AG08396 (cell line): ENCODE data around the gene STOX2.
A peak's percentile ranks its signal among the peaks of the same experiment; 100 is the strongest.
"Not testable (repeated sequence)": the region's sequence is repeated elsewhere in the genome, so short reads cannot be mapped to it uniquely, and the experiment has no call there.

Experiments used
- DNase-seq: peaks from one replicate; pipeline ENCODE4 v3.0.0; 2012; ENCODE audit warnings: low spot score, mixed read lengths

Gene STOX2

DNA sequence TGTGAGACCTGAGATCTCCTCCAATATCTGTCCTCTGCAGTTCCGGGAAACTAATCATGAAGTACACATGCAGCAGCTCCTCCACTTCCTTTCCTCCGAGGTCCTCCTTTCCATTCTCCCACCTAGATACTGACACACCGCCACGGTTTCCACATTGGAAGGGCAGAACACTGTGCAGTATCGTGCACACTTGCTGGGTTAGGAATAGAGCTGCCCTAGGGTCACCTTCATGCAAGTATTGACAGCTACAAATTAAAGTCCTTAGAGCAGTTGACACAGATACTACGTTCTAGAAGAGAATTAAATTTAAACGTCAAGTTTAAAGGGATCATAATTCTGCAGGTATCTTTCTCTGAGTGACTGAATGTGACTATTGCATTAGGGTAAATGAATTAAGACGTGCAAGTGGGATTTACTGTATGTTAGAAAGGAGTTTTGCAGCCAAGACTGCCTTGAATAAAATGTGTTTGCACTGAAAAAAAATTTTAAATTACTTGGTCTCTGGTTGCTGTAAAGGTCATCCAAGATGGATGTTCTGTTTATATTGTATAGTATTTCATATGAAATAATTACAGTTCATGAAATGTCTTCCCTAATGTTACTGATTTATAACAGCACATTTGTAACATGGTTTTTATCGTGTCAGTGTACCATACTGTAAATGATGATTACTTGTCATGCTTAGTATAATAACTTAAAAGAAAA is 117.7 kb downstream of the STOX2 start:
- DNase-seq = no peak

DNA sequence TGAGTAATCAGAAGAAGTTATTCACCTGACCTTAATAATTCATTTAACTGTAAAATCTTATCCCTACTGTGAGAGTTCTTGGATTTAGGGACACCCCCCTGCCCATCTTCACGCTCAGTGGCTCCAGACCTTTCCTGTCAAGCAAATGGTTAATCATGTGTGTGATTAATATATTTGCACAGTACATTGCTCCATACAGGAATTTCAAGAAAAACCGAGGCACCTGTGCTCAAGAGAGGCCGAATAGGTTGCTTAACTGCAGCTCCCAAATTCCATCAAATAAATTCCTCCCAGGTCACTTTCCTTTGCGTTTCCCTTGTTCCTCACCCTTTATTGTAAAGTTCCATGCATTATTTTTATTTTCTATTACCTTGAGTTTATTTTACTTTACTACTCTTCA is 119.5 kb downstream of the STOX2 start:
- no peak for DNase-seq

DNA sequence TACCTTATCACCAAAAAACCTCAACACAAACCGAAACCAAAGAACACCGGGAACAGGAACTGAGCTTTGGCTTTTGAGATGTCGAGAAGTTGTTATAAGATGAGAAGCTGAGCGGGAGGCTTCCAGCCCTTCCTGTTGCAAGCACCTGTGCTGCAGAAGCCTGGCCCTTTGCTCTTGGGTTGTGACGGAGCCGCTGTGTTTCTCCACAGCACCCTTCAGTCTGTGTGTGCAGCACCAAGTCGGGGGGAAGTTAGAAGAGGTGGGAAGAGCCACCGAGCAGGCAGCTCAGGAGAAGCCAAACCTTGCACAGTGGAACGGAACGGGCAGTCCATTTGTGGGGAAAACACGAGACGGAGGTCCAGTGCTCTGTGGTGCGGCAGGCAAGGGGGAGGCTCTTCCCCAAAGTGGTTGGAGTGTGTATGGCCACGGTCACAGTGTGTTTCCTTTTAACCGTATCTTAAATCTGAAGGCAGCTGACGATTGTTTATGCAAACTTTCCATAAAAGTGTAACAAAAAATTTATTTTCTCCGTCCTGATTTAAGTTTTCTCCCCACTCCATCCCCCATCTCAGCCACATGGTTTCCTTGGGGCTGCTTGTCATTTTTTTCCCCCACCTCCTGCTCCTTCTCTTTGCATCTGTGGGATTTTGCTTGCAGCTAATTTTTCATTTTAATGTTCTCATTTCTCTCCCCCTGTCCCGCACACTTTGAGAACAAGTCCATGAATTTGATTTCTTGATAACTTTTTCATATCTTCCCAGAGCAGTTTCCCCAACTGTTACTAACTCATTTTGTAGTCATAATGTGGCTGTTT is 123.7 kb downstream of the STOX2 start:
- no peak for DNase-seq

DNA sequence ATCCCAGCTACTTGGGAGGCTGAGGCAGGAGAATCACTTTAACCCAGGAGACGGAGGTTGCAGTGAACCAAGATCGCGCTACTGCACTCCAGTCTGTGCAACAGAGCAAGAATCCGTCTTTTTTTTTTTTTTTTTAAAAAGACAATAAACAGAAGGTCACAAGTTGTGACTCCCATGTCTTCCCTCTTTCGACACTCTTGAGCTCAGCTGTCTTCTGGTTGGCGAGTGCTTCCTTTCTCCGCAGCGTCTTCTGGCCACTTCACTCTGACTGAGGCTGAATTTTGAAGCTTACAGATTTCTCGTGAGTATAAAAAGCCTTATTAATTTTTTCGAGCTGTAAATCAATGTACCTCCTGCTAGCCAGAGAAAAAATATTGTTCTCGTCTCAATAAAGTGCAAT is 124.9 kb downstream of the STOX2 start:
- no peak for DNase-seq

DNA sequence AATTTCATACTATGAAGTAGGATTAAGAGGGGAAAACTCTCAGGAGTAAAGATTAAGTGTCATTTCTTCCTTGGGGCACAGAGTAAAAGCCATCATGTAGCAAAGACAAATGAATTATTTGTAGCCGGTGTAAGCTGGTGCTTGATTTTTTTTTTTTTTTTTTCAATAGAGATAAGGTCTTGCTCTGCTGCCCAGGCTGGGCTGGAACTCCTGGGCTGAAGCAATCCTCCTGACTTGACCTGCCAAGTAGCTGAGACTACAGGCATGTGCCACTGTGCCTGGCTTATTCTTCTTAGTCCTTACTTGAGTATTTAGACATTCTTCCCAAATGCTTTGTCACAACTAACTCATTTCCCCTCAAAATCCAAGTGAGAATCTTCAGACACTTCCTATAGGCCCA is 125.7 kb downstream of the STOX2 start:
- DNase-seq = no peak

DNA sequence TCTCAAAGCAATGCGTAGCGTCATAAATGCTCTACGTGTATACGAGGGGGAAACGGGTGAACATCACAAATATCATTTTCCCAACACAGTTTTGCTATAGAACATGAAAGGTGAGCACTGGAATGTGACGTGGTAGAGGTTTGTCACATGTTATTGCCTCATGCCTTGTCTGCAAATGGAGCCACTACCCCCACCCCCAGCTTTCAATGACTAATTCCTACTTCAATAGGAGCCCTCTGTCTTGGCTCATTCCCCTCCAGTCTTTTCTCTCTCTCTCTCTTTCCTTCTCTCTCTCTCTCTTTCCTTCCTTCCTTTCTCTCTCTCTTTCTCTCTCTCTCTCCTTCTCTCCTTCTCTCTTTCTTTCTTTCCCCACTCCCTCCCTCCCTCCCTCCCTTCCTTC is 127.0 kb downstream of the STOX2 start:
- no peak for DNase-seq

DNA sequence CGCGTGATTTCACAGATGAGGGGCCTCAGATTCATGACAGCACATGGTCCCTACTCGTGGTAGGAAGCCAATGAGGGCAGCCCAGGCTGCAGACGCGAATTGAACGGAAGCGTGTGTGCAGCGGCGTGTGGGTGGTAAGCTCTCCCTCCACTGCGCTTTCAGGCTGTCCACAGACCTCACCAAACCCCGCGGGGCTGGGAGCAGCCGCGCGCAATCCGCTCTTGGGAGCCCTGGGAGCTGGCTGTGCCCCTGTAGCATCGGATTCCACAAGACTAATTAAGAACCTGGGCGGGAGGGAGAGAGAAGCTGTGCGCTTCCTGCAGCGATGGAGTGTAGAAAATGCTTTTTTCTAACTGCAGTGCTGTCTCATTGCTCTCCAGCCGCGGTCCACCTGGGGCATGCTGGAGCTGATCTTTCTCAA is 134.9 kb downstream of the STOX2 start:
- DNase-seq = peak; percentile 12

DNA sequence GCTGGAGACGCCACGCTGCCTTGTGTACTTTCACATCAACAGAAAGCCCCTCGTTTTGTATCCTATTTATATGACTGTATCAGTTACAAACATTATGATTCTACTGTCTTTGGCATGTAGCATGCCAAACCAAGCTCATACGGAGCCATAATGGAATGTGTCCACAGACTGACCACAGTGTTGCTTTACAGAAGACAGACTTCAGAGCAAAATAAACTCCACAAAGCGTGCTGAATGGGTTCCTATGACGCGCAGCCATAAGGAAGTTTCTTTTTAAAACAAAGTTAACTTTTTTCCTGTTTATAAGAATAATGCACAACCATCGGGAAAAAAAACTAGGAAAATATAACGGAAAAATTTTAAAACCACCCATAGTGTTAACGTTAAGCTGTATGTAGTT is 136.0 kb downstream of the STOX2 start:
- peak; percentile 29 for DNase-seq

DNA sequence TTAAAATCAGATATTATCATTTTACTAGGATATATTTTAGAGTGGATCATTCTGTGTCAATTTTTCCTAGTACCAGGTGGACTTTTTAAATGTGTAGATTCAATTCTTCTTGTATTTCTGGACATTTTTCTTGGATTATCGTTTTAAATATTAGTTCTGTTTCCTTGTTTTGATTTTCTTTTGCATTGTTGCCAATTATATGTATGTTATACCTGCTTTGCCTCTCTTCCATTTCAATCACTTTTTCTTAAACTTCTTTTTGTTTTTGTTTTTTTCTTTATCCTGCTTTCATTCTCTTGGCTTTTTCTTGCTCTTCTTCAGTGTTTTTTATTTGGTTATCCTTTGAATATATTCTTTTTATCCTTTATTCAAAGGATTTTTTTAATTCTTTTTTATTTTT is 141.0 kb downstream of the STOX2 start:
- DNase-seq = no peak

DNA sequence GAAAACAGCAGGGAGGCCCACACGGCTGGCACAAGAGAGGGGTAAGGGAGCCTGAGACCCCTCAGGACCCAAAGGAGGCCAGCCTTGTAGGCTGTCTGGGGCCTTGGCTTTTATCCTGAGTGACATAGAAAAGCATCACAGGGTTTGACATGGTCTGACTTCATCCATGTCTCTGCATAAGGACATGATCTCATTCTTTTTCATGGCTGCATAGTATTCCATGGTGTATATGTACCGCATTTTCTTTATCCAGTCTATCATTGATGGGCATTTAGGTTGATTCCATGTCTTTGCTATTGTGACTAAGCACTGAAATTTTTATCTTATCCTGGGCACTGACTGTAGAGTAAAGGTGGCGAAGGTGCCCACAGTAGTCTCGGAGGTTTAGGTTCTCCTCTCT is 146.2 kb downstream of the STOX2 start:
- not testable (repeated sequence) for DNase-seq

DNA sequence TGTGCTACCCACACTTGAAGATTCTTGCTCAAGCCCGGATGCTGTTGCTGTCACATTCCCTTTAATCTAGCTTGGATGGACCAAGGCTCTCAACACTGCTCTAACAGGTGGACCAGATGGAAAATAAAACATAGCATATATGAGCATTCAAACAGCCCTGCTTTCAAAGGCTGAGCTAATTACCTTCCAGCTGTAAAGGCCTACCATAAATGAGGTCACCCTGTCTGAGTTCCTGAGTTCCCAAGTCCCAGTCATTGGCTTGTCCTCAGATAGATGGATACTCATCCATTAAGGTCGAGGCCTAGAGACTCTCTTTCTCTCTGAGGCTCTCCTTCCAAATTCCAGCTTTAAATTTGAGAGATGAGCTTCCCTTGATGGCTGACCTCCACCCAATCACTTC is 147.5 kb downstream of the STOX2 start:
- no peak for DNase-seq

DNA sequence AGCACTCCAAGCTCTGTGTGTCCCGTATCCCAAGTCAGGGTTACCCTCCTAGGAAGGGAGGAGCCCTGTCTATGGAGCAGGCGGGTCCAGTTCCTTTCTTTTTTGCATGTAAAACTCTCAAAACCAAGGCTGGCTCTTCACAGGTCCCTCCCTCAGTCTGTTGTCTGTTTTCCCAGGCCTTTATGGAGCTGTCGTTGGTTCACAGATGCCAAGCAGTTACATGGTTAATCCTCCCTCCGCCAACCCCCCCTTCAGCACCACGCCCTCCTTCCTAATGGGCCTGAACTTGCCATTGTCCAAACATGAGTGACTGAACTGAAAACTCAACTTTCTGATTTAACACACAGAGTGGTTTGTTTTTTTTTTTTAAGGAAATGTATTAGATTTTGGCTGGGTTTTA is 148.3 kb downstream of the STOX2 start:
- no peak for DNase-seq

DNA sequence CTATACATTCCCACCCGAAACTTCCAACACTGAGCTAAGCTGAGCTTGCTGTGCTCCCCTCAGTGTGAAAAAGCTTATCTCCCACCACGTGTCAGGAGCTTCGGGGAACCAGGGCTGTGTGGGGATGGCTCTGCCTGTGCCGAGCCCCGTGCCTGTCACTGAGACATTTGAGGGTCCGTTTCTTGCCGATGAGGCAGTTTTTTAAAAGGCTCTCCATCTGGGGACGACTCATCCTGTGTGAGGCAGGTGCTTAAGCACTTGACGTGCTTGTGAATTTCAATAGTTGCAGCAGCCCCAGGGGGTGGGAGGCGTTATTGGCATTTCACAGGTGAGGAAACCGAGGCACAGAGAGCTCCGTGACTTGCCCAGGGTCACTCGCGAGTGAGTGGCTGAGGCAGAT is 151.8 kb downstream of the STOX2 start:
- no peak for DNase-seq

DNA sequence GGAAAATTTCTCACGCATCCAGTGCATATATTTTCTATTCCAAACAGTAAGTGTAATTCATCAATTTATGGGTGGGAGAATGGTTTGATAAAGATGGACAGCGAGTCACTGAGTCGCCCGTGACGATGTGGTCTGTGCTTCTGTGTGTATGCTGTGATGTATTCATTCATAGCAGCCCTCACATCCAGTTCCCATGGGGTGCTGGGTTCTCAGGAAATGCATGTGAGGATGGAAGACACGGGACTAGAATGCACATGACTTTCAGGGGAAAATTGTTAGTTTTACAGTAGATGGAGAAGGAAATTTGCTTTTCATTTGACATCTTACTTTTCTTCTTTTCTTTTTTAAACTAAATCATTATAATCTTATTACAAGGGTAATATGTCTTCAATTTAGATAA is 152.9 kb downstream of the STOX2 start:
- no peak for DNase-seq

DNA sequence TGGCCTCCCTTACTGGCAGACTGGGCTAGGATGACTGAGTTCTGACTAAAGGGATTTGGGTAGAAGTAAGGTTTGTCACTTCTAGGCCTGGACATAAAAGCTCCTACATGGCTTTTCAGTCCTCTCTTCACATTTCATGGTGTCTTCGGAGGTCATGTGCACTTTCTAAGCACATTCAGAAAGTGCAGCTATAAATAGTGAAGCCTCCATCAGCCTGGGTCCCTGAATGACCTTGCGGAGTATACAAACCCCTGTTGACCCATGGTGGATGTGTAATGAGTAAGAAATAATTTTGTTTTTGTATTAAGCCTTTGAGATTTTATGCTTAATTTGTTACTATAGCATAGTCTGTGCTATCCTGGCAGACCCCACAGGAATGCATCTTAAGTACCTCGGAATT is 154.0 kb downstream of the STOX2 start:
- DNase-seq = no peak

DNA sequence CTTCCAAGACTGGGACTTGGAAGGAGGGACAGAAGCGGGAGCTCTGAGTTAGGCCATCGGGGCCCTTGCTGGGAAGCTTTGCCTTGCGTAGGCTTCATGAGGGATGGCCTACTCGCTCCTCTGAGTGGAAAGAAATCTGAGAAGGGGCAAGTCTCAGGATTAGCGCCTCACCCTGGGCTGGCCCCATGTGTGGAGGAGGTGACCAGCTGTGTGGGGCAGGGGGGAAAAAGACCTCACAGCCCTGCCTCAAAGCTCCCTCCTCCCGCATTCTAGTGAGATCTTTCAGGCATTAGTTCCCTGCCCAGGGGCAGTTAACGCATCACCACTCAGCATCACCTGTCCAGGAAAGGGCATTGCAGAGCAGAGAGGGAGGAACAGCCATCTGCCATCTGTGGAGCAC is 156.5 kb downstream of the STOX2 start:
- DNase-seq = no peak

DNA sequence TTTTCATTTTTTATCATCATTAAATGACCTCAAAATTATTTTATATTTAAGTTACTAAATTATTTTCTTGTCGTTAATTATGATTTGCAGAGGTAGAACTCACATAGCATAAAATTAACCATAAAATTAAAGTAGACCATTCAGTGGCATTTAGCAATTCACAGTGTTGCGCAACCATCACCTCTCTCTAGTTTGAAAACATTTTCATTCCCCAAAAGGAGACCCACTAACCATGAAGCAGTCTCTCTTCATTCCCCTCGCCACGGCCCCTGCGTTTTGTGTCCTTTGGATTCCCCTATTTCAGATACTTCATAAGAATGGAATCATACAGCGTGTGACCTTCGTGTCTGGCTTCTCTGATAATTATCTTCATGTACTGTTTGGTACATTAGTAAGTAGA is 157.7 kb downstream of the STOX2 start:
- DNase-seq = no peak

DNA sequence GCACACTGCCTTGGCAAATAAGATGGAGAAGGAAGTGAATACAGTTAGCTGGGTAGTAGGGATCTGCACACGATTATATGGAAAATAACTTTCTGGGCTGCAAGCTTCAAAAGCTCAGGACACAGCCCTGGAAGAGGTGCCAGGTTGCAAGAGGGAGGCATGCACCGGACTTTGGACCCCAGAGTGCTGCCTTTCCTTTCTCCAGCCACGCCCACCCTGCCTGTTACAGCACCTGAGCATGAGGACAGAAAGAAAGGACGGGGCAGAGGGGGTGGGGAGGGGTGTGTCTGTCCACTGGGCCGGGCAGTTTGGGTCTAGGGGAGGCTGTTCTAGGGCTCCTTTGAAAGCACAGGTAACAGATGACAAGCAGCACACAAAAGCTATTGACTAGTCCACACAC is 159.8 kb downstream of the STOX2 start:
- DNase-seq = no peak

DNA sequence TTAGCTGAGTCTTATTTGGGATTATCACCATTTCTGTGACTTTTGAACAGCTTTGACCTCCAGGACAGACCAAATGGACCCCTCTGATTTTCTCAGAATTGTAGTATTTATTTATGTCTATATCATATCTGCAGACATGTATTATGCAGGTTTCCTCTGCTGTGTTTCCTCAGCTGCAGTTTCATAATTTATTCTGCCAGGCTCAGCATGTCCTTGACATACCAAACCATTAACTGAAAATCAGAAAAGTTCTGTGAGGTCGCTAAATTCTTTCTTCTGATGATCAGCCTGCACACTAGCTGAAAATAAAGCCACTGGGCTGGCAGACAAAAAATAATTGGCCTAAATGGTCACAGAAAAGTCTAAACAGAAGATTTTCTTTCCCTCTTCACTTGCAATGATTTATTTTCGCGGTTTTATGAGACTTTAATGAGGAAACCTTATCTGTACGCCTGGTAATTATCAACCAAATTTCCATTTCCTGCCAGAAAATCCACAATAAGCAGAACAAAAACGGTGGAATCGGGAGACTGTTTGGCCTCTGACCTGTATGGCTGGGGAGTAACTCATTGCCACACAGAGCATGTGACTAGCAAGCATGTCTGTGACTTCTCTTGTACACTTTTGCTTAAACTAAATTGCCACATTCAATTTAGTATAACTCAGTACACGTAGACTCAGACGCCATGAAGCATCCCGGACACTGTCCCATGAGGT is 161.6 kb downstream of the STOX2 start:
- DNase-seq = no peak

DNA sequence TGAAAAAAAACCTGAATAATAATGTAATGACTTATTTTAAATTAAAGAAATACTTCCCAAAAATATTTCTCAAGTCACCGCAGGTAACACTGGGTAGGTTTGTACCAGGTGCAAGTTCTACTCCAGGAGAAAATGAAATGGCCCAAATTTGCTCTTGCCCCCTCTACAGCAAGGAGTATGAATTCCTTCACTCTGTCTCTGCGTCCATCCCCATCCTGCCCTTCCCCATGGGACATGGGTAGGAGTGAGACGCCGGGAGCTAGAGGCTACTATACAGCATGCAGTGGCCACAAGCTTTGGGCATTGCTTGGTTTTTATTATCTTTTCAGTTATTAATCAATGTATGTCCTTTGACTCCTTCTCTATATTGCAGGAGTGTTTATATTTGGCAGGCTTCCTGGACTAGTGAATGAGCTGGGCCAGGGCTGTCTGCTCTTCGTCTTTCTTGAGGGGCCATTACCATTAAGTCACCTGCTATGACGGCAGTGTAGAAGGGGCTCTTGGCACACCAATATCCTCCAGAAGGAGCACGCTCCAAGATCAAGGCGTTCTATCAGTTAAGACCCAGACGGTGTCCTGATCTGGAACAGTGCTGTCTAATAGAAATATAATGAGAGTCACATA is 162.9 kb downstream of the STOX2 start:
- no peak for DNase-seq
